ENCODE data around the gene CD48.

The CD48 gene

GRCh38 chr1:160681066-160681890, 30.3 kb downstream of the CD48 start:
- peak; percentile 38 for TF ChIP-seq CTCF (IDR thresholded peaks at IDR 0.05; ENCODE audit: control insufficient read depth, insufficient read depth, low read depth, low read length, missing control alignments)
- no peak for DNase-seq (ENCODE audit: low read depth)

GRCh38 chr1:160680399-160680798, 31.2 kb downstream of the CD48 start:
- H3K4me3 ChIP-seq (ENCODE audit: control insufficient read depth, low read depth, low read length) = no peak overlapping the region
- DNase-seq (ENCODE audit: low read depth) = no peak
- TF ChIP-seq CTCF (IDR thresholded peaks at IDR 0.05; ENCODE audit: control insufficient read depth, insufficient read depth, low read depth, low read length, missing control alignments) = no peak

More at GRCh38 chr1:160681066-160681890, 30.3 kb downstream of the CD48 start:
- no peak overlapping the region for H3K4me3 ChIP-seq (ENCODE audit: control insufficient read depth, low read depth, low read length)

- no peak for DNase-seq (ENCODE audit: low read depth)
- H3K4me3 ChIP-seq (ENCODE audit: control insufficient read depth, low read depth, low read length) = no peak overlapping the region
- no peak for TF ChIP-seq CTCF (IDR thresholded peaks at IDR 0.05; ENCODE audit: control insufficient read depth, insufficient read depth, low read depth, low read length, missing control alignments)
Measured at GRCh38 chr1:160679893-160680292, 31.7 kb downstream of the CD48 start.

GRCh38 chr1:160676869-160677597, 34.6 kb downstream of the CD48 start:
- no peak for TF ChIP-seq CTCF (IDR thresholded peaks at IDR 0.05; ENCODE audit: control insufficient read depth, insufficient read depth, low read depth, low read length, missing control alignments)
- no peak overlapping the region for H3K4me3 ChIP-seq (ENCODE audit: control insufficient read depth, low read depth, low read length)
- DNase-seq (ENCODE audit: low read depth) = no peak

- peak; percentile 90 for TF ChIP-seq CTCF (IDR thresholded peaks at IDR 0.05; ENCODE audit: control insufficient read depth, insufficient read depth, low read depth, low read length, missing control alignments)
- no peak overlapping the region for H3K4me3 ChIP-seq (ENCODE audit: control insufficient read depth, low read depth, low read length)
- DNase-seq (ENCODE audit: low read depth) = peak; percentile 23
Measured at GRCh38 chr1:160675641-160676410, 35.8 kb downstream of the CD48 start.

GRCh38 chr1:160674415-160674814, 37.2 kb downstream of the CD48 start:
- no peak for DNase-seq (ENCODE audit: low read depth)

More at GRCh38 chr1:160674415-160674814, 37.2 kb downstream of the CD48 start:
- no peak overlapping the region for H3K4me3 ChIP-seq (ENCODE audit: control insufficient read depth, low read depth, low read length)
- no peak for TF ChIP-seq CTCF (IDR thresholded peaks at IDR 0.05; ENCODE audit: control insufficient read depth, insufficient read depth, low read depth, low read length, missing control alignments)

Measured in AG09309 (cell line).